Gastrocnemius medialis (tissue), 4 donors: ENCODE measurements around the gene CAPNS2. TPM values are rescaled to one million over a fixed set of nuclear protein-coding genes. Genes with fewer than 3 reads are reported as not detected.

Experiments
- ATAC-seq, 2 donors: fragments of 150-250 bp; one replicate each; pipeline ENCODE4 v1.9.1; 2016
- DNase-seq, 2 donors: peaks; one replicate each; pipeline ENCODE4 v3.0.0-alpha.2; 2019
- H3K27ac ChIP-seq, 4 donors: fragments of 200-600 bp; sonication (generic); 1 replicate in 1 of 4; 2 replicates in 3 of 4; pipeline ENCODE4 v1.5.1; 2016 to 2018; ENCODE audit warnings: mild to moderate bottlenecking in 2 of 4, moderate library complexity in 1 of 4
- H3K27me3 ChIP-seq, 3 donors: fragments of 200-600 bp; sonication (generic) in 2 of 3; 1 replicate in 1 of 3; 2 replicates in 2 of 3; pipeline versions ENCODE4 v1.5.1 to v1.6.0; 2016 to 2019; ENCODE audit warnings: mild to moderate bottlenecking in 1 of 3, moderate library complexity in 1 of 3
- H3K36me3 ChIP-seq, 2 donors: fragments of 200-600 bp; sonication (generic) in 1 of 2; one replicate each; pipeline ENCODE4 v1.5.1; 2017 to 2018
- H3K4me1 ChIP-seq, 2 donors: fragments of 200-600 bp; sonication (generic) in 1 of 2; one replicate each; pipeline ENCODE4 v1.5.1; 2016 to 2017; ENCODE audit warnings: mild to moderate bottlenecking in 2 of 2
- H3K4me3 ChIP-seq, 4 donors: fragments of 200-600 bp; sonication (generic) in 3 of 4; 1 replicate in 1 of 4; 2 replicates in 3 of 4; pipeline ENCODE4 v1.5.1; 2016 to 2019; ENCODE audit warnings: mild to moderate bottlenecking in 2 of 4
- H3K9me3 ChIP-seq, 3 donors: fragments of 200-600 bp; sonication (generic) in 2 of 3; 1 replicate in 1 of 3; 2 replicates in 2 of 3; pipeline ENCODE4 v1.5.1; 2016 to 2019
- CTCF ChIP-seq, 5 experiments: fragments of 450-650 bp in 3 of 5; fragments of 200-600 bp in 2 of 5; sonication (generic) in 2 of 5; IDR thresholded peaks in 4 of 5; conservative IDR thresholded peaks in 1 of 5; 1 replicate in 4 of 5; 2 replicates in 1 of 5; pipeline ENCODE4 v1.5.1; 2016 to 2019; ENCODE audit warnings: antibody characterized with exemption in 5 of 5, mild to moderate bottlenecking in 3 of 5, moderate library complexity in 3 of 5
- POLR2A ChIP-seq, 2 donors: fragments of 450-650 bp; IDR thresholded peaks; one replicate each; pipeline ENCODE4 v1.6.1; 2017; ENCODE audit warnings: antibody characterized with exemption in 2 of 2, mild to moderate bottlenecking in 2 of 2, moderate library complexity in 2 of 2
- in situ Hi-C, 4 donors: fragments of 200-750 bp; cut with MboI; loops; one replicate each; pipeline versions ENCODE4 v1.15.0 to v1.8.0; 2017; ENCODE audit warnings: low sequenced_read_pairs in 4 of 4
- intact Hi-C: fragments of 100-400 bp; cut with DNase I; formaldehyde crosslinking; loops from one replicate; pipeline ENCODE4 v1.15.1; 2023; ENCODE audit warnings: low total_unique reads
- total RNA-seq, 4 donors: library from RNA; depleted of rRNA; stranded (reverse); fragments of >200 nt; gene quantifications; one replicate each; pipeline versions ENCODE4 v1.1.0 to v1.2.3, GENCODE V29; 2016

CAPNS2 gene
- total RNA-seq, 4 donors from 2014 or later = not detected

GRCh38 chr16:55539488-55539887 lies 27.0 kb upstream of the CAPNS2 start:
- no peak for ATAC-seq

GRCh38 chr16:55540221-55540620 lies 26.3 kb upstream of the CAPNS2 start:
- Histone ChIP-seq H3K27ac (no peak overlapping the region), H3K36me3 (no peaks in the 10 kb centered on the region), H3K27me3 (no peaks in the 10 kb centered on the region), H3K4me1 (peaks cover 0 to 4% of the 10 kb centered on the region in 2 donors), H3K9me3 (no peaks in the 10 kb centered on the region), H3K4me3 (no peak overlapping the region)
- TF ChIP-seq CTCF (IDR thresholded peaks at IDR 0.05 in 4 of 5, conservative IDR thresholded peaks at IDR 0.05 in 1 of 5) = no peak
- no peak for TF ChIP-seq POLR2A (IDR thresholded peaks at IDR 0.05)
- DNase-seq (no peak), ATAC-seq (no peak)
- intact Hi-C loops (loop anchor here (5.0 kb wide), 1 partner anchor 43 kb away; no protein-coding TSS in a partner anchor), in situ Hi-C loops (loop anchor here in 3 of 4 donors (5.0 to 10.0 kb wide), 3 partner anchors 73 to 165 kb away; no protein-coding TSS in a partner anchor)

More at GRCh38 chr16:55539488-55539887, 27.0 kb upstream of the CAPNS2 start:
- intact Hi-C loops (no loop called here), in situ Hi-C loops (no loop called here)
- Histone ChIP-seq H3K4me3 (no peak overlapping the region), H3K9me3 (no peaks in the 10 kb centered on the region), H3K4me1 (peaks cover 0 to 4% of the 10 kb centered on the region in 2 donors), H3K27ac (peak overlapping the region in 2 of 4 donors; percentile 26 to 30), H3K27me3 (no peaks in the 10 kb centered on the region), H3K36me3 (no peaks in the 10 kb centered on the region)
- no peak for TF ChIP-seq CTCF (IDR thresholded peaks at IDR 0.05 in 4 of 5, conservative IDR thresholded peaks at IDR 0.05 in 1 of 5)
- DNase-seq = no peak

- in situ Hi-C loops (loop anchor here in 3 of 4 donors (5.0 to 10.0 kb wide), 3 partner anchors 75 to 162 kb away; no protein-coding TSS in a partner anchor), intact Hi-C loops (loop anchor here (1.0 to 5.0 kb wide), 2 partner anchors 45 to 77 kb away; no protein-coding TSS in a partner anchor)
- Histone ChIP-seq H3K27ac (no peak overlapping the region), H3K36me3 (no peaks in the 10 kb centered on the region), H3K27me3 (no peaks in the 10 kb centered on the region), H3K4me1 (peaks cover 0 to 4% of the 10 kb centered on the region in 2 donors), H3K4me3 (no peak overlapping the region), H3K9me3 (no peaks in the 10 kb centered on the region)
- DNase-seq = no peak
- no peak for TF ChIP-seq CTCF (IDR thresholded peaks at IDR 0.05 in 4 of 5, conservative IDR thresholded peaks at IDR 0.05 in 1 of 5)
- no peak for TF ChIP-seq POLR2A (IDR thresholded peaks at IDR 0.05)
- no peak for ATAC-seq
These were observed 23.9 kb upstream of the CAPNS2 start for GRCh38 chr16:55542459-55543082.

- DNase-seq = no peak
- no peak overlapping the region for H3K27ac ChIP-seq
- no peaks in the 10 kb centered on the region for H3K27me3 ChIP-seq
- intact Hi-C loops (loop anchor here (1.0 to 5.0 kb wide), 2 partner anchors 46 to 78 kb away; no protein-coding TSS in a partner anchor), in situ Hi-C loops (loop anchor here in 3 of 4 donors (5.0 to 10.0 kb wide), 3 partner anchors 76 to 161 kb away; no protein-coding TSS in a partner anchor)
- TF ChIP-seq CTCF (IDR thresholded peaks at IDR 0.05 in 4 of 5, conservative IDR thresholded peaks at IDR 0.05 in 1 of 5) (peak in 4 of 5 experiments; percentile 19 to 39 (median 35)), POLR2A (IDR thresholded peaks at IDR 0.05) (no peak)
- no peaks in the 10 kb centered on the region for H3K9me3 ChIP-seq
- ATAC-seq = no peak
- H3K4me3 ChIP-seq = no peak overlapping the region
- peaks cover 0 to 4% of the 10 kb centered on the region in 2 donors for H3K4me1 ChIP-seq
- no peaks in the 10 kb centered on the region for H3K36me3 ChIP-seq
These were observed 23.0 kb upstream of the CAPNS2 start for GRCh38 chr16:55543472-55543871.
